CD4-positive, alpha-beta memory T cell (primary cell): Measurements from ENCODE around the gene HIGD1A. TPM values are rescaled to one million over a fixed set of nuclear protein-coding genes. Genes with fewer than 3 reads are reported as not detected.

ENCODE experiments used
- CTCF ChIA-PET: fragments of 350-600 bp; sonication (Branson Sonifier 250); formaldehyde crosslinking; loops from one replicate; lab custom pipeline; 2021; ENCODE audit warnings: inconsistent platforms; ENCODE audit not compliant: partially characterized antibody; lab: Charles Lee
- POLR2A ChIA-PET: fragments of 350-600 bp; sonication (Branson Sonifier 250); formaldehyde crosslinking; loops from one replicate; lab custom pipeline; 2021; ENCODE audit not compliant: partially characterized antibody; lab: Charles Lee
- DNase-seq, 5 donors: peaks; one replicate each; pipeline versions ENCODE4 v3.0.0 to v3.0.0-alpha.2; 2020 to 2022; ENCODE audit warnings: mixed read lengths in 1 of 5
- H3K27ac ChIP-seq: one replicate; pipeline ENCODE4 v1.7.0; 2013; ENCODE audit warnings: low read depth, low read length
- H3K27me3 ChIP-seq: 2 replicates; pipeline ENCODE4 v1.7.0; 2013; ENCODE audit warnings: mild to moderate bottlenecking, low read length, moderate library complexity; ENCODE audit not compliant: insufficient read depth
- H3K36me3 ChIP-seq: 2 replicates; pipeline ENCODE4 v1.7.0; 2013; ENCODE audit warnings: mild to moderate bottlenecking, low read length, moderate library complexity; ENCODE audit not compliant: insufficient read depth
- H3K4me1 ChIP-seq: 2 replicates; pipeline ENCODE4 v1.7.0; 2013; ENCODE audit warnings: mild to moderate bottlenecking, low read length, moderate library complexity; ENCODE audit not compliant: insufficient read depth
- H3K4me3 ChIP-seq, 2 donors: one replicate each; pipeline ENCODE4 v1.7.0; 2013; ENCODE audit warnings: low read length in 2 of 2, mild to moderate bottlenecking in 1 of 2
- H3K9me3 ChIP-seq, 2 donors: one replicate each; pipeline ENCODE4 v1.7.0; 2013; ENCODE audit warnings: low read length in 2 of 2, control low read depth in 1 of 2; ENCODE audit not compliant: control insufficient read depth in 1 of 2
- H3K27ac Mint-ChIP-seq, 7 donors: one replicate each; pipeline ENCODE4 v1.8.0; 2020 to 2021; ENCODE audit warnings: mixed read lengths in 7 of 7, mild to moderate bottlenecking in 6 of 7, inconsistent platforms in 3 of 7, moderate library complexity in 3 of 7
- H3K27me3 Mint-ChIP-seq, 2 donors: one replicate each; pipeline ENCODE4 v1.8.0; 2020 to 2021; ENCODE audit warnings: mixed read lengths in 2 of 2
- H3K36me3 Mint-ChIP-seq, 2 donors: one replicate each; pipeline ENCODE4 v1.8.0; 2020 to 2021; ENCODE audit warnings: mixed read lengths in 2 of 2, inconsistent platforms in 1 of 2, mild to moderate bottlenecking in 1 of 2
- H3K4me1 Mint-ChIP-seq, 4 donors: one replicate each; pipeline ENCODE4 v1.8.0; 2020 to 2021; ENCODE audit warnings: mixed read lengths in 4 of 4, mild to moderate bottlenecking in 1 of 4
- H3K4me3 Mint-ChIP-seq, 8 donors: one replicate each; pipeline ENCODE4 v1.8.0; 2020 to 2021; ENCODE audit warnings: mixed read lengths in 8 of 8, mild to moderate bottlenecking in 7 of 8, moderate library complexity in 6 of 8, inconsistent platforms in 3 of 8
- H3K9me3 Mint-ChIP-seq, 8 donors: one replicate each; pipeline ENCODE4 v1.8.0; 2020 to 2021; ENCODE audit warnings: mixed read lengths in 8 of 8, mild to moderate bottlenecking in 5 of 8, inconsistent platforms in 3 of 8, moderate library complexity in 1 of 8
- intact Hi-C: fragments of 100-400 bp; cut with micrococcal nuclease; formaldehyde crosslinking; loops from one replicate; pipeline ENCODE4 v1.15.1; 2023
- polyA plus RNA-seq, 2 donors: library from polyadenylated mRNA; unstranded; fragments of 300-500 nt; fragmentation: Illumina TruSeq; gene quantifications; one replicate each; pipeline ENCODE4 v1.2.3, GENCODE V29; 2021
- total RNA-seq, 2 experiments: library from RNA; stranded (reverse); gene quantifications; one replicate each; pipeline ENCODE4 v1.2.3, GENCODE V29; 2021

The HIGD1A gene
- total and polyA plus RNA-seq, 4 experiments from 2014 or later, result 24.3 to 157 (median 59.0) TPM

- H3K4me3 Mint-ChIP-seq, result no peak overlapping the region
- no peak overlapping the region for H3K4me3 ChIP-seq
- POLR2A ChIA-PET, result no interaction called here
- peaks cover 0 to 4% of the 10 kb centered on the region in 2 donors for H3K27me3 Mint-ChIP-seq
- no peaks in the 10 kb centered on the region for H3K27me3 ChIP-seq
- H3K9me3 ChIP-seq, result no peaks in the 10 kb centered on the region
- no peaks in the 10 kb centered on the region for H3K36me3 Mint-ChIP-seq
- no peak for DNase-seq
- H3K36me3 ChIP-seq, result no peaks in the 10 kb centered on the region
- H3K27ac Mint-ChIP-seq, result no peak overlapping the region
- H3K4me1 ChIP-seq, result peaks cover 7% of the 10 kb centered on the region
- intact Hi-C loops, result no loop called here
- no peaks in the 10 kb centered on the region for H3K9me3 Mint-ChIP-seq
- H3K27ac ChIP-seq, result no peak overlapping the region
- CTCF ChIA-PET, result interaction anchor here (1.3 kb wide), 1 partner anchor 16 kb away, joined by 4 read pairs; no protein-coding TSS in a partner anchor
- peaks cover 4 to 14% (median 8%) of the 10 kb centered on the region in 4 donors for H3K4me1 Mint-ChIP-seq
These were observed 43.4 kb upstream of the HIGD1A start for GRCh38 chr3:42847731-42848130.

GRCh38 chr3:42846685-42847522 lies 42.6 kb upstream of the HIGD1A start:
- CTCF ChIA-PET, result no interaction called here
- H3K4me3 Mint-ChIP-seq, result no peak overlapping the region

GRCh38 chr3:42844815-42845214 lies 40.5 kb upstream of the HIGD1A start:
- ChIA-PET CTCF (interaction anchor here (3.2 kb wide), 1 partner anchor 13 kb away, joined by 9 read pairs; no protein-coding TSS in a partner anchor), POLR2A (no interaction called here)
- Mint-ChIP-seq H3K36me3 (no peaks in the 10 kb centered on the region), H3K4me1 (peaks cover 4 to 14% (median 8%) of the 10 kb centered on the region in 4 donors), H3K27ac (no peak overlapping the region), H3K27me3 (peaks cover 0 to 4% of the 10 kb centered on the region in 2 donors), H3K4me3 (no peak overlapping the region), H3K9me3 (no peaks in the 10 kb centered on the region)
- Histone ChIP-seq H3K36me3 (no peaks in the 10 kb centered on the region), H3K4me3 (no peak overlapping the region), H3K4me1 (peaks cover 7% of the 10 kb centered on the region), H3K9me3 (no peaks in the 10 kb centered on the region), H3K27me3 (no peaks in the 10 kb centered on the region), H3K27ac (no peak overlapping the region)
- DNase-seq, result no peak
- intact Hi-C loops, result no loop called here

More at GRCh38 chr3:42846685-42847522, 42.6 kb upstream of the HIGD1A start:
- Mint-ChIP-seq H3K36me3 (no peaks in the 10 kb centered on the region), H3K4me1 (peaks cover 4 to 14% (median 8%) of the 10 kb centered on the region in 4 donors), H3K27me3 (peaks cover 0 to 4% of the 10 kb centered on the region in 2 donors), H3K9me3 (no peaks in the 10 kb centered on the region), H3K27ac (peak overlapping the region in 2 of 7 donors; percentile 43 to 63)
- intact Hi-C loops, result no loop called here
- Histone ChIP-seq H3K4me1 (peaks cover 7% of the 10 kb centered on the region), H3K27me3 (no peaks in the 10 kb centered on the region), H3K9me3 (no peaks in the 10 kb centered on the region), H3K36me3 (no peaks in the 10 kb centered on the region), H3K27ac (no peak overlapping the region), H3K4me3 (no peak overlapping the region)
- POLR2A ChIA-PET, result no interaction called here
- no peak for DNase-seq

- no peak overlapping the region for H3K27ac ChIP-seq
- H3K4me1 ChIP-seq, result peaks cover 7% of the 10 kb centered on the region
- Mint-ChIP-seq H3K27me3 (peaks cover 0 to 8% of the 10 kb centered on the region in 2 donors), H3K27ac (no peak overlapping the region), H3K4me3 (no peak overlapping the region), H3K36me3 (no peaks in the 10 kb centered on the region), H3K4me1 (peaks cover 4 to 14% (median 8%) of the 10 kb centered on the region in 4 donors), H3K9me3 (no peaks in the 10 kb centered on the region)
- no peak overlapping the region for H3K4me3 ChIP-seq
- no peaks in the 10 kb centered on the region for H3K9me3 ChIP-seq
- intact Hi-C loops, result no loop called here
- ChIA-PET POLR2A (no interaction called here), CTCF (interaction anchor here (3.2 kb wide), 1 partner anchor 13 kb away, joined by 9 read pairs; no protein-coding TSS in a partner anchor)
- no peaks in the 10 kb centered on the region for H3K36me3 ChIP-seq
- DNase-seq, result no peak
- no peaks in the 10 kb centered on the region for H3K27me3 ChIP-seq
These were observed 40.1 kb upstream of the HIGD1A start for GRCh38 chr3:42844412-42844713.

- CTCF ChIA-PET, result interaction anchor here (2.0 to 3.2 kb wide), 2 partner anchors 12 to 26 kb away, joined by 4 to 9 read pairs; no protein-coding TSS in a partner anchor
- Mint-ChIP-seq H3K4me1 (peaks cover 4 to 14% (median 8%) of the 10 kb centered on the region in 4 donors), H3K9me3 (no peaks in the 10 kb centered on the region), H3K36me3 (no peaks in the 10 kb centered on the region), H3K4me3 (no peak overlapping the region), H3K27me3 (peaks cover 0 to 10% of the 10 kb centered on the region in 2 donors), H3K27ac (peak overlapping the region in 1 of 7 donors; percentile 41)
- DNase-seq, result no peak
- Histone ChIP-seq H3K4me1 (peaks cover 7% of the 10 kb centered on the region), H3K4me3 (no peak overlapping the region), H3K9me3 (no peaks in the 10 kb centered on the region), H3K27me3 (no peaks in the 10 kb centered on the region), H3K36me3 (no peaks in the 10 kb centered on the region), H3K27ac (no peak overlapping the region)
- POLR2A ChIA-PET, result no interaction called here
- intact Hi-C loops, result no loop called here
These were observed 39.6 kb upstream of the HIGD1A start for GRCh38 chr3:42843713-42844411.

- CTCF ChIA-PET, result interaction anchor here (2.8 kb wide), 1 partner anchor 41 kb away, joined by 11 read pairs; no protein-coding TSS in a partner anchor
- H3K27me3 ChIP-seq, result no peaks in the 10 kb centered on the region
- no peak overlapping the region for H3K4me3 ChIP-seq
- POLR2A ChIA-PET, result no interaction called here
- Mint-ChIP-seq H3K36me3 (no peaks in the 10 kb centered on the region), H3K4me3 (no peak overlapping the region), H3K9me3 (no peaks in the 10 kb centered on the region), H3K27me3 (peaks cover 2 to 10% of the 10 kb centered on the region in 2 donors), H3K4me1 (no peaks in the 10 kb centered on the region), H3K27ac (no peak overlapping the region)
- DNase-seq, result no peak
- no peaks in the 10 kb centered on the region for H3K9me3 ChIP-seq
- H3K36me3 ChIP-seq, result no peaks in the 10 kb centered on the region
- H3K27ac ChIP-seq, result no peak overlapping the region
- H3K4me1 ChIP-seq, result no peaks in the 10 kb centered on the region
- intact Hi-C loops, result no loop called here
These were observed 37.0 kb upstream of the HIGD1A start for GRCh38 chr3:42841332-42841731.

GRCh38 chr3:42839616-42840015 lies 35.3 kb upstream of the HIGD1A start:
- DNase-seq, result peak; percentile 34 to 52 (median 47)
- no peaks in the 10 kb centered on the region for H3K4me1 Mint-ChIP-seq
- H3K4me3 ChIP-seq, result no peak overlapping the region
- H3K4me3 Mint-ChIP-seq, result no peak overlapping the region
- H3K36me3 ChIP-seq, result no peaks in the 10 kb centered on the region
- no peaks in the 10 kb centered on the region for H3K9me3 Mint-ChIP-seq
- intact Hi-C loops, result loop anchor here (1.0 kb wide), 1 partner anchor 58 kb away; no protein-coding TSS in a partner anchor
- H3K27me3 Mint-ChIP-seq, result peaks cover 2 to 20% of the 10 kb centered on the region in 2 donors
- no peak overlapping the region for H3K27ac ChIP-seq
- H3K27me3 ChIP-seq, result no peaks in the 10 kb centered on the region
- no peaks in the 10 kb centered on the region for H3K4me1 ChIP-seq
- no peaks in the 10 kb centered on the region for H3K36me3 Mint-ChIP-seq
- CTCF ChIA-PET, result interaction anchor here (0.8 to 2.8 kb wide), 9 partner anchors 8 to 65 kb away, joined by 3 to 23 read pairs (median 5); no protein-coding TSS in a partner anchor
- POLR2A ChIA-PET, result interaction anchor here (1.1 kb wide), 1 partner anchor 60 kb away, joined by 4 read pairs; no protein-coding TSS in a partner anchor
- H3K9me3 ChIP-seq, result no peaks in the 10 kb centered on the region
- H3K27ac Mint-ChIP-seq, result no peak overlapping the region
